Duodenal mucosa (tissue), 2 donors: ENCODE data around the gene BCAR3.

Experiments
- H3K27ac ChIP-seq: one replicate; pipeline ENCODE4 v1.7.0; 2013; ENCODE audit warnings: low read depth, low read length
- H3K27me3 ChIP-seq, 2 donors: one replicate each; pipeline ENCODE4 v1.7.0; 2013; ENCODE audit warnings: low read length in 2 of 2, control low read depth in 1 of 2; ENCODE audit not compliant: insufficient read depth in 2 of 2, control insufficient read depth in 1 of 2
- H3K36me3 ChIP-seq, 2 donors: one replicate each; pipeline ENCODE4 v1.7.0; 2013; ENCODE audit warnings: low read length in 2 of 2, control low read depth in 1 of 2; ENCODE audit not compliant: insufficient read depth in 2 of 2, control insufficient read depth in 1 of 2
- H3K4me1 ChIP-seq, 2 donors: one replicate each; pipeline ENCODE4 v1.7.0; 2013; ENCODE audit warnings: low read length in 2 of 2, control low read depth in 1 of 2; ENCODE audit not compliant: insufficient read depth in 2 of 2, control insufficient read depth in 1 of 2
- H3K4me3 ChIP-seq, 2 donors: one replicate each; pipeline ENCODE4 v1.7.0; 2013; ENCODE audit warnings: low read length in 2 of 2, low read depth in 1 of 2
- H3K9ac ChIP-seq, 2 donors: one replicate each; pipeline ENCODE4 v1.7.0; 2013; ENCODE audit warnings: low read length in 2 of 2, low read depth in 1 of 2
- H3K9me3 ChIP-seq, 2 donors: one replicate each; pipeline ENCODE4 v1.7.0; 2013; ENCODE audit warnings: low read length in 2 of 2, control low read depth in 1 of 2; ENCODE audit not compliant: control insufficient read depth in 1 of 2

BCAR3 gene

DNA sequence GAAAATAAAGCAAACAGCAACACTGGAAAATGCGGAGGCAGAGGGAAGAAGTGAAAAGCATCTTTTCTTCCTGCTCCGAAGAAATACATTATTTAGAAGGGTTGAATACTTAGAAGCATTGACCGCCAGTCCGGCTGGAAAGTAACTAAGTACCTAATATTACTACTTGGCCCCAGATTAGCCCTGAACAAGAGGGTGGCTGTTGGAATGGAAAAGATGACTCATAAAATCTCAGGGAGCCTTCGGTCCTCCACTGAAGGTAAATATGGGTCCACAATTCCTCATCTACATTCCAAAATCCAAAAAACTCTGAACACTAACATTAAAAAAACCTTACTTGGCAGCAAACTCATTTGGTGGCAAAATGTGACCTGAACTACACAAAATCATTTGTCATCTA, 40.1 kb downstream of the BCAR3 start:
- Histone ChIP-seq H3K4me1 (no peaks in the 10 kb centered on the region), H3K36me3 (peaks cover 0 to 5% of the 10 kb centered on the region in 2 donors), H3K9ac (no peak overlapping the region), H3K9me3 (no peaks in the 10 kb centered on the region), H3K27me3 (no peaks in the 10 kb centered on the region), H3K4me3 (no peak overlapping the region), H3K27ac (no peak overlapping the region)

DNA sequence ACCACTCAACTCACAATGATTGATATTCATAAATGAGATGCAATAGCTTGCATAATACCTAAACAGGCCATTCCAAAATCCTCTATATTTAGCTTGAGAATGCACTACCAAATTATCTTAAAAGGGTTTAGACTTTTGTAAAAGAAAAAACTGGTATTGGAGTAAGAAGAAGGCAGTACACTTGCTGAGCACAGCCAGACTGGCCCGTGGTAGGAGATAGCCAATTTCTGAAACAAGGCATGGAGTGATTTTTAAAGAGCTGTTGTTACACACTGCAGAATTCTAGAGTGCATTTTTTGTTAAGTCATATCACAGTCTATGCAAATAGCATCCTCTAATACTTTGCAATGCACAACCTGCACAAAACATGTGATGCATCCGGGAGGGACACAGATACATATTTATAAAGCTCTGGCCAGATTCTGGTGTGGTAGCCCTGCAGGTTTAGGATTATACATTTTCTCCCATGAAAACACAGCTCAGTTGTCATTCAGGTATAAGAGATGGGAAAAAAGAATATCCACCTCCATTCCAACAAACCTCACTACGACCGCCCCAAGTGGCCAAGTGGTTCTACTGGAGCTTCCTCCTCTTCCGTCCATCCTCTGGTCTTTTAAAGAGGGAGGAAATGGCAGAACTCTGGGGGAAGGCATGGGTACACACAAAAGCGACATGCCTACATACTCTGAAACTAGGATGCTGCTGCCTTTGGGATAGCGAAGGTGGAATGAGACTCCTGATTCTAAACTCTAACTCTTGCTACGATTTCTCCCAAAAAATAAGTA, 40.8 kb downstream of the BCAR3 start:
- peaks cover 0 to 5% of the 10 kb centered on the region in 2 donors for H3K36me3 ChIP-seq
- no peak overlapping the region for H3K9ac ChIP-seq
- H3K4me3 ChIP-seq: no peak overlapping the region
- no peaks in the 10 kb centered on the region for H3K9me3 ChIP-seq
- no peaks in the 10 kb centered on the region for H3K4me1 ChIP-seq
- H3K27me3 ChIP-seq: no peaks in the 10 kb centered on the region
- H3K27ac ChIP-seq: no peak overlapping the region

DNA sequence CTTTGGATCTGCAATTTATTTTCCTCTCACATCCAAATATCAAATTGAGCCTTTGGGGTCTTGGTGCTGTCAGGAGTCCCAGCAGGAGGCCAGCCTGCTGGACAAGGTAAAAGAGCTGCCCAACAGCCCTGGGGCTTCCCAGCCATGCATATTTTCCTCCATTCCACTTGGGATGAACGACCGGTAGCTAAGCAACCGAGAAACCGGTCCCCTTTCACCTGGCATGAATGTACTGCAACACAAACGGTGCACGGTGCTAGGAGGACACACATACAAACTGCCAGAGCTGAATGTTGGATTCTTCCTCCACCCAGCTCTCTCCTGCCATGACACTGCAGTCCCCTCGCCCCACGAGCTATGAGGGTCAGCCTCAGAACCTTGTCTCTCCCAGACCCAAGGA, 42.7 kb downstream of the BCAR3 start:
- no peak overlapping the region for H3K27ac ChIP-seq
- no peaks in the 10 kb centered on the region for H3K4me1 ChIP-seq

DNA sequence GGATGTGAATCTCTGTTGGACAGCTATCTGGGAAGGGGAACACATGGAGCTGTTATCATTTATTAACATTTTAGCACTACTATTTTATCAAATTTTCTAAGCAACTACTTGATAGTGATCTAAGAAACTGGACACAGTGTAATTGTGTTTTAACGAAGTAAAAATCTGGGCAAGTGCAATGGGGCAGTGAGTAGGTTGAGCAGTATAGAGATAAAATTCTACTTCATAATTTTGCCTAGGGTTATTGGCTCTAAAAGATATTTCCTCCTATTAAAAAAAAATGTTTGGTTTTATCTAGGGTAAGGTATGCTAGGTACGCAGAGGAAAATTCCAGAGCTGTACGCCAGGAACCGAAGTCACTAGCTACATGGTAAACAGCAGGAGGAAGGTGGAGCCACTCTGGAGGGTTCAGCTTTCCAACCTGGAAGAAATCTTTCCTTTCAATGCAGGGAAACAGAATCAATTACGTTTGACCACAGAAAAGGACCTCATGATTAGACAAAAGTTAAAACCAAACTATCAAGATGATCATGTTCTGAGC, 43.3 kb downstream of the BCAR3 start:
- Histone ChIP-seq H3K9ac (no peak overlapping the region), H3K36me3 (peaks cover 0 to 5% of the 10 kb centered on the region in 2 donors), H3K27me3 (no peaks in the 10 kb centered on the region), H3K9me3 (no peaks in the 10 kb centered on the region), H3K4me3 (no peak overlapping the region), H3K27ac (no peak overlapping the region), H3K4me1 (no peaks in the 10 kb centered on the region)

More for the DNA sequence above, 42.7 kb downstream of the BCAR3 start:
- Histone ChIP-seq H3K4me3 (no peak overlapping the region), H3K9me3 (no peaks in the 10 kb centered on the region), H3K27me3 (no peaks in the 10 kb centered on the region), H3K9ac (no peak overlapping the region), H3K36me3 (peaks cover 0 to 5% of the 10 kb centered on the region in 2 donors)

DNA sequence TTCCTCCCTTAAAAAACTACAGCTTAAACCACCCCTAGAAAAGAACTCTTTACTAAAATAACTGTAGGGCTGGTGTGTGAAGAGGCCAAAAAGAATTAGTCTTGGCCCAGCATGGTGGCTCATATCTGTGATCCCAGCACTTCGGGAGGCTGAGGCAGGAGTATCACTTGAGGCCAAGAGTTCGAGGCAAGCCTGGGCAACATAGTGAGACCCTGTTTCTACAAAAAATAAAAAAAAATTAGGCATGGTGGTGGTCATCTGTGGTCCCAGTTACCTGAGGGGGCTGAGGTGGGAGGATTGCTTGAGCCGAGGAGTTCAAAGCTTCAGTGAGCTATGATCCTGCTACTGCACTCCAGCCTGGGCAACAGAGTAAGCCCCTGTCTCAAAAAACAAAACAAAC, 44.9 kb downstream of the BCAR3 start:
- no peak overlapping the region for H3K4me3 ChIP-seq
- no peak overlapping the region for H3K9ac ChIP-seq
- H3K27me3 ChIP-seq: no peaks in the 10 kb centered on the region
- H3K36me3 ChIP-seq: no peaks in the 10 kb centered on the region
- H3K4me1 ChIP-seq: no peaks in the 10 kb centered on the region
- no peaks in the 10 kb centered on the region for H3K9me3 ChIP-seq
- no peak overlapping the region for H3K27ac ChIP-seq

DNA sequence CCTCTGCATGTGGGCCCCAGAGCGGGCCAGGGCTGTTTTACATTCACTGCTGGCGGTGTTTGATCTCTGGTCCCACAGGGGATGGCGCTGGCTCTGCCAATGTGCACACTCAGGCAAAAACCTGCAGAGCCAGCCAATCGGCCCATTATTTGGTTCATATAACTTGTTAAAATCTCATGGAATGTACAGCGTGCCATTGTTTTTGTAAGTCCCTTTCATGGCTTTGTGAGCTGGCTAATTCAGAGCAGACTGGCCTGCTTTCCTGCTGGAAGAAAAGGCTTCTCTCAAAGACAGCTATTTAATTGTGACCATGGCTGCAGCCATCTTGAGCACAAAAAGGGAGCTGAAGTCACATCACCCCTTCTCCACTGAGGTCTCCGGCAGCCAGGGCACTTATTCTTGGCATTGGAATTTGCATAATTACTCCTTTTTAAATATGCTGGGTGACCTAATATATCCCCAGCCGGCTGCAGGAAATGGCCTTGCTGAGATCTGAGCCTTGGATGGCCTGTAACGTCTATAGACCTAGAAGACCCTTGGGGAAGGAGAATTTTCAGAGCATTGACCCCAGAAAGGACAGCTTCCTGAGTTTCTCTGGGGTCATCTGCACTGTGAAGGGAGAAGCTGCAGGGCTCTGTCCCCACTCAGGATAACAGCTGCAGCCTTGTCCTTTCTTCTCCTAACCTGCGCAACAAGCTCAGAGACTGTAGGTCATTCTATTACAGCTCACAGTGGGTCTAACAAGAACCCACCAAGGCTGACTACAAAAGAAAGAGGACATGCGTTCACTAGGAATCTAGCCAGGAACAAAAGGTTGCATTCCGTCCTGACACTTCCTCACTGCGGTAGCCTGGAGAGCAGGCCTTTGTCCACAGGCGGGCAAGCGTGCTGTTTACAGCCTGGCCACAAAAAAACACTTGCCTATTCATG, 45.8 kb downstream of the BCAR3 start:
- Histone ChIP-seq H3K36me3 (no peaks in the 10 kb centered on the region), H3K9me3 (no peaks in the 10 kb centered on the region), H3K4me1 (no peaks in the 10 kb centered on the region), H3K27ac (no peak overlapping the region), H3K27me3 (no peaks in the 10 kb centered on the region), H3K4me3 (no peak overlapping the region), H3K9ac (no peak overlapping the region)

DNA sequence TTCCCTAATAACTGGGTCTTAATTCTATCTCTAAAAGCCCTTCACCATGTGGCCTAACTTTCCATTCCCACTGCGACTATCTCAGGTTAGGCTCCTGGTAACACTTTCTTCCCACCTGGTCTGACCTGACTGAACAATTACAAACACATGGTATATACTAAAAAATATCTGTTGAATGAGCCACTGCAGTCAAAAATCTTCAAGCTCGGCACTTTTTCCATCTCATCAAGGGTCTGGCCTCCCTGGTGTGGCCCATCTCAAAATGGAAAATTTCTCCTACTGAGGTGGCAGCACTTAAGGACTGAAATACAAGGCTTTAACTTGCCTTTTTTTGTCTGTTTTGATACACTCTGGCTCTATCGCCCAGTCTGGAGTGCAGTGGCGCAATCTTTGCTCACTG, 48.3 kb downstream of the BCAR3 start:
- H3K9me3 ChIP-seq: no peaks in the 10 kb centered on the region
- H3K4me1 ChIP-seq: no peaks in the 10 kb centered on the region
- H3K27ac ChIP-seq: no peak overlapping the region
- H3K9ac ChIP-seq: no peak overlapping the region
- no peaks in the 10 kb centered on the region for H3K36me3 ChIP-seq
- H3K27me3 ChIP-seq: no peaks in the 10 kb centered on the region
- no peak overlapping the region for H3K4me3 ChIP-seq

DNA sequence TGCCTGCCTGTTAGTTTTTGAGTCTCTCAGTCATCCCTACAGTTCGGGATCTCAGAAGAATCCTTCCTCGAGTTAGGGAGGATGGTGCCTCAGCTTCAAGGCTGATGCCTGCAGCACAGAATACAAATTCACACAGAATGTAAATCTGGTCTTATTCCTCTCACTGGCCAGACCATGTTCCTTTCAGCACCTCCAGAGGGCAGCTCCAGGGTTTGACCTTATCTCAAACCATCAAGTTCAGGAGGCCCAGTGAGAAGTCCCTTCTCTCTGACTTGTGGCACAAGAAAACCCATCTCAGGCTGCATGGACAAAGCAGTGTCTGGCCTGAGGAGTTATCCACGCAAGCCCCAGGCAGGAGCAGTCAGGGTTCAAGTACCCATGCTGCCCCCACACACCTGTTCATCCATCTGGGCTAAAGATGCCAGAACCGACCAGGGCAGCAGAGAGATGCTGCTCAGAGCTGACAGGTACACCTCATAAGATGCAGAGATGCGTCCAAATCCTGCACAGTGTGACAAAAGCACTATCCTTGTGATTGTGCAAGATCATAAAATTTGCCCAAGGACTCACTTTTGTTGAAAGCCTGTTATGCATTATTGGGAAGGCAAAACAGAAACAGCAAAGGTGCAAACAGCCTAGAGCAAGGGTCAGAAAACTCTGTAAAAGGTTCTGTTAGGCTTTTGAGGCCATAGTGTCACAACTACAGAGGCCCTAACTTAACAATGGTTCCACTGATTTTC, 49.8 kb downstream of the BCAR3 start:
- Histone ChIP-seq H3K4me3 (no peak overlapping the region), H3K27ac (no peak overlapping the region), H3K4me1 (peaks cover 2 to 4% of the 10 kb centered on the region in 2 donors), H3K36me3 (no peaks in the 10 kb centered on the region), H3K9ac (no peak overlapping the region), H3K9me3 (no peaks in the 10 kb centered on the region), H3K27me3 (no peaks in the 10 kb centered on the region)

DNA sequence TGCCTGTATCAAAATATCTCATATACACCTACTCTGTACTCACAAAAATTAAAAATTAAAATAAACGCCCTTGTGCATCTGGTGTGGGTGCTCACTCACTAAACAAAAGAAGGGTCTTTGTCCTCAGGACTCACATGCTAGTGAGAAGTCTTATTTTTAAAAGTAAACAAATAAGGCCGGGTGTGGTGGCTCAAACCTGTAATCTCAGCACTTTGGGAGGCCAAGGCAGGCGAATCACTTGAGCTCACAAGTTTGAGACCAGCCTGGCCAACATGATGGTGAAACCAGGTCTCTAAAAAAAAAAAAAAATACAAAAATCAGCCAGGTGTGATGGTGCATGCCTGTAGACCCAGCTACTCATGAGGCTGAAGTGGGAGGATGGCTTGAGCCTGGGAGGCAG, 51.5 kb downstream of the BCAR3 start:
- Histone ChIP-seq H3K4me1 (peaks cover 2 to 4% of the 10 kb centered on the region in 2 donors), H3K9me3 (no peaks in the 10 kb centered on the region), H3K9ac (no peak overlapping the region), H3K27ac (no peak overlapping the region), H3K27me3 (no peaks in the 10 kb centered on the region), H3K4me3 (no peak overlapping the region), H3K36me3 (no peaks in the 10 kb centered on the region)
